SK-N-SH (cell line): ENCODE data around the gene ARHGAP1.

Experiments used
- CTCF ChIP-seq: fragments of 200-600 bp; sonication (generic); IDR thresholded peaks from 2 replicates; pipeline ENCODE4 v1.6.1; 2017; ENCODE audit warnings: antibody characterized with exemption, mild to moderate bottlenecking, moderate library complexity
- EP300 ChIP-seq, 2 experiments: IDR thresholded peaks; 2 replicates each; pipeline versions ENCODE4 v1.4.0 to v1.6.1; 2012; ENCODE audit warnings: borderline replicate concordance in 1 of 2, low read depth in 1 of 2, low read length in 1 of 2
- SIN3A ChIP-seq: IDR thresholded peaks from 2 replicates; pipeline ENCODE4 v1.6.1; 2012; ENCODE audit warnings: low read depth, mild to moderate bottlenecking, low read length, moderate library complexity, borderline replicate concordance

DNA sequence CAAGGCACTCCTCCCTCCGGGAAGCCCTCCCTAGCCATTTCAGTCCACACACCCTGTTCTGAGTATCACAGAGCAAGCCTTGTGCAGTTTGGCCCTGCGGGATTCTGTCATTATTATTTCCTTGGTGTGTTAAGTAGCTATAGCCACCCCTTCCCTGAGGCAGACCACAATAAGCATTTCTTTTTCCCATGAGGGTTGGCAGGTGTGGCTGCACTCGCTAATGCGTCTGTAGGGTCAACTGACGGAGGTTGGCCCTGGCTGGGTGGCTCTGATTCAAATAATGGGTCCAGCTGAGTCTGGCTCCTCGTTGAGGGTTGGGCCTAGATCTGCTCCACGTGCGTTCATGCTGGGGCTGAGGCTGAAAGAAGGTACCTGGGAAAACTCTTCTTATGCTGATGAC is 23.7 kb upstream of the ARHGAP1 start:
- TF ChIP-seq CTCF (no peak), SIN3A (no peak), EP300 (IDR thresholded peaks at IDR 0.05; ENCODE audit: borderline replicate concordance in 1 of 2, low read depth in 1 of 2, low read length in 1 of 2) (no peak)
